Body of pancreas (tissue), 4 donors: ENCODE results near the gene SUN1.

Source experiments
- CTCF ChIP-seq, 7 experiments: fragments of 450-650 bp in 4 of 7; fragments of 200-600 bp in 3 of 7; sonication (generic) in 3 of 7; IDR thresholded peaks; one replicate each; pipeline ENCODE4 v1.5.1; 2016 to 2019; ENCODE audit warnings: antibody characterized with exemption in 7 of 7
- POLR2A ChIP-seq, 3 donors: fragments of 450-650 bp; IDR thresholded peaks; one replicate each; pipeline ENCODE4 v1.6.1; 2016; ENCODE audit warnings: antibody characterized with exemption in 3 of 3, mild to moderate bottlenecking in 2 of 3

DNA sequence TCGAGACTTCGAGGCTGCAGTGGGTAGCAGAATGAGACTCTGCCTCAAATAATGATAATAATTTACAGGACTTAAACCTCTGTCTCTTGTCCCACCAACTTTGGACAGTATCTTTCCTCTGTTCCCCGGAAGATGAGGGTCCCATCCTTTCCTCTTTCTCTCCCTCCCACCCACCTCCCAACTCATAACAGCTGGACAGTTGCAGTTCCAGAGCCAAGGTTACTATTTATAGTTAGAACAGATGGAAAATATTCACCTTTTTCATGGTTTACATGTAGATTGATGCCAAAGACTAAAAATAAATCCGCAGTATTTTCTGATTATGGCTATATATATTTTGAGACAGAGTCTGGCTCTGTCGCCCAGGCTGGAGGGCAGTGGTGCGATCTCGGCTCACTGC is 31.6 kb upstream of the SUN1 start:
- TF ChIP-seq POLR2A (IDR thresholded peaks at IDR 0.05): no peak
- TF ChIP-seq CTCF (IDR thresholded peaks at IDR 0.05): no peak
